VCaP (cell line): ENCODE measurements around the gene TRMT61A.

Source experiments
- H3K27ac ChIP-seq: fragments of 450-650 bp; 2 replicates; pipeline ENCODE4 v1.5.1; 2017
- TF ChIP-seq, protein P1 (sequence below): fragments of 450-650 bp; conservative IDR thresholded peaks from 2 replicates; pipeline ENCODE4 v1.5.1; 2017; ENCODE audit warnings: mild to moderate bottlenecking, moderate library complexity

TRMT61A gene

DNA sequence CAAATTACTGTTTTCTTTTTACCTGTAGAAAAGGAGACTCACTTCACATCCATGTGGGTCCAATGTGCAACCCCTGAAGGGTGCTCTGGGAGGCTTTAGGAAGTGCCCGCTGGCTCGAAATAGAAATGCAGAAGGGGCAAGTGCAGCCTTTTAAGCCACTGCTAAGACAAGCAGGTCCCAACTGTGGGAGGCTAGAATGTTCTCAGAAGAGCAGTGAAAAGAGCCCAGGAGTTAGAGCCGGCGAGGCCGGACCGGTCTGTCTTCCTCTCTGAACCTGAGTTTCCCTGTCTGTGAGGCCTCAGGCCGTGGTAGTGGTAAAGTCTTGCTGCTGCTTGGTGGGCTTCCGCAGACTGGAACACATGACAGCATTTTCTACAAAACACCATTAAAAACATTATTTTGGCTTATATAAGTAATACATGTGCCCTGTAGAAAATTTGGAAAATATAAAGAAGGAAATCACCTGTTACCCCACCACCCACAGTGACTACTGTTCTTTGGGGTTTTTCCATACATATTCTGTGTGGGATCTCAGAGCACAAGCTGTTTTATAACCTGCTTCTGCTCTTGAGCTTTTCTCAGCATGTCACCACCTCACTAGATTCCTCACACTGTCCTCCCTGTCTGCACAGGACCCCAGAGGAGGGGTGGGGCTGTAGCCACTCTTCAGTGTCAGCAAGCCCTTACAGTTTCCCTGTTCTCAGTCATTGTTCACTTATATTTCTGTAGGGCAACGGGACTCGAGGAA is 12.4 kb upstream of the TRMT61A start:
- H3K27ac ChIP-seq = peak overlapping the region; percentile 98; the same call in 1 of the 2 replicates
- TF ChIP-seq, protein P1, sequence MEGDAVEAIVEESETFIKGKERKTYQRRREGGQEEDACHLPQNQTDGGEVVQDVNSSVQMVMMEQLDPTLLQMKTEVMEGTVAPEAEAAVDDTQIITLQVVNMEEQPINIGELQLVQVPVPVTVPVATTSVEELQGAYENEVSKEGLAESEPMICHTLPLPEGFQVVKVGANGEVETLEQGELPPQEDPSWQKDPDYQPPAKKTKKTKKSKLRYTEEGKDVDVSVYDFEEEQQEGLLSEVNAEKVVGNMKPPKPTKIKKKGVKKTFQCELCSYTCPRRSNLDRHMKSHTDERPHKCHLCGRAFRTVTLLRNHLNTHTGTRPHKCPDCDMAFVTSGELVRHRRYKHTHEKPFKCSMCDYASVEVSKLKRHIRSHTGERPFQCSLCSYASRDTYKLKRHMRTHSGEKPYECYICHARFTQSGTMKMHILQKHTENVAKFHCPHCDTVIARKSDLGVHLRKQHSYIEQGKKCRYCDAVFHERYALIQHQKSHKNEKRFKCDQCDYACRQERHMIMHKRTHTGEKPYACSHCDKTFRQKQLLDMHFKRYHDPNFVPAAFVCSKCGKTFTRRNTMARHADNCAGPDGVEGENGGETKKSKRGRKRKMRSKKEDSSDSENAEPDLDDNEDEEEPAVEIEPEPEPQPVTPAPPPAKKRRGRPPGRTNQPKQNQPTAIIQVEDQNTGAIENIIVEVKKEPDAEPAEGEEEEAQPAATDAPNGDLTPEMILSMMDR = no peak

DNA sequence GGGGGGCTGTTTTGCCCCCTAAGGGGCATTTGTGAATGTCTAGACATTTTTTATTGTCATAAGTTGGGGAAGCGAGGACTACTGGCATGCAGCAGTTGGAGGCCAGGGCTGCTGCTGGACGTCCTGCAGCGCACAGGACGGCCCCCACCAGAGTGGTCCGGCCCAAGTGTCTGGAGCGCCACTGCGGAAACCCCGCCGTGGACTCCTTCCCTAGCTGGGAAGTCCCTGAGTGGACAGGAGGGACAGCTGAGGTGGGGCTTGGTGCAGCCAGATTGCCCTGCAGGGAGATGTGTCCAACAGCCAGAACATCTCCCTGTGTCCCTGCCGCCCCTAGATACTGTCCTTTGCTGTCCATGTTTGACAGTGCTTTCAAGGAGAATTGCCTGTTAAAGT is 11.8 kb upstream of the TRMT61A start:
- TF ChIP-seq, protein P1 = no peak
- H3K27ac ChIP-seq = peak overlapping the region; percentile 98; the same call in 1 of the 2 replicates

DNA sequence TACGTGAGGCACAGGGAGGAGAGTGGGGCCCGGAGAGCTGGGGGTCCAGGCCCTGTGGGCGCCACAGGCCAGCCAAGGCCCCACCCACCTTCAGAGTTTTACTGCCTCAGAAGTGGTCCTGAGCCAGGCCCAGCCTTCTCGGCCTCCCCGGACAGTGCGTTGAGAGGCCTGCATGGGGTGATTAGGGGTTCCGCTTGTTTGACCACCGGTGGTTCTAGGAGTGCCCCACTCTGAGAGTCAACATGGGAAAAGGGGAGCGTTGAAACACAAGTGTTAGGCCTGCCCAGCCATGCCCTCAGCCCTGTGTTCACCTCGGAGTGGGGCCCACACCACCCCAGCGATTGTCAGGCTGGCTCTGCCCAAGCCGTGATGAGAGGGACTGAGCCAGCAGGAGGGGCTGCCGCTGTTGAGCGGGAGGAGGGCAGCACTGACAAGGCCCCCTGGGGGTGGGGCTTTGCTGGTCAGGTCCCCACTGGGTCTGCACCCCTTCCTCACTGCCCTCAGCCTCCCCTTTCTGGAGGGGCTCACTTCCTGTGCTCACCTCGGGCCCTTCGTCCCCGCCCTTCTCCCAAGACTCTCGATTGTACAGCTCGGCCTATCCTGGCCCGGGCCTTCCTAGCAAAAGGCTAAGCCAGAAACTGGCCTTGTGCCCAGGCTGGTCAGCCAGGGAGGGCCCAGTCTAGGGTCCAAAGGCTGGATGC is 11.1 kb upstream of the TRMT61A start:
- peak overlapping the region; percentile 98 for H3K27ac ChIP-seq
- TF ChIP-seq, protein P1 = no peak

DNA sequence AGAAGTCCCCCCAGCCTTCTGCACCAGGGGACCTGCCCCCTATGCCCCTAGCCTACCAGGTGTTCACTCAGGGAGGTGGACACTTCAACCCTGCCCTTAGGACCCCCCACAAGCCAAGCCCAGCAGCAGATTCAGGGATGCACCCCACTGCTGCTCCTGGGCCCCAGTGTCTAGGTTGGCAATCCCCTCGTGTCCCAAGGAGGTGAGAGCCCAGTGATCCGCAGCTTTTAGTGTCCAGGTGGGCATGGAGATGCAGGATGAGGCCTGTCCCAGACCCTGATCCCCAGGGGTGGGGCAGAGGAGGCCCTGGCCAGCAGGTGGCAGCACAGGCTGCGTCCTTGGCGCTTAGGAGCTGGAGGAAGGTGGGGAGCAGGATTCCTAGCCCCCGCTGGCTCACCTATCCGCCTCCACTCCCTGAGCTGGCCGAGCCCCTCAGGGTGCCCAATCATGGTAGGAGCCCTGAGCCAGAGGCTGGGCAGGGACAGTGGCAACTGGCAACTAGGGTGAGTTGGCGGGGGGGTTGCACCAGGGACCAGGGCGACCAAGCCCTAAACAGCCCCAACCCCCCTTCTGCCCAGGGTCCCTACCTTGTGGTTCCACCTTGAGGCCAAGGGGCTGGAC is 10.5 kb upstream of the TRMT61A start:
- H3K27ac ChIP-seq = peak overlapping the region; percentile 98
- TF ChIP-seq, protein P1 = peak; percentile 93

- H3K27ac ChIP-seq = peak overlapping the region; percentile 98
- TF ChIP-seq, protein P1 = no peak
These were observed 9.8 kb upstream of the TRMT61A start for GRCh38 chr14:103519043-103519836.

DNA sequence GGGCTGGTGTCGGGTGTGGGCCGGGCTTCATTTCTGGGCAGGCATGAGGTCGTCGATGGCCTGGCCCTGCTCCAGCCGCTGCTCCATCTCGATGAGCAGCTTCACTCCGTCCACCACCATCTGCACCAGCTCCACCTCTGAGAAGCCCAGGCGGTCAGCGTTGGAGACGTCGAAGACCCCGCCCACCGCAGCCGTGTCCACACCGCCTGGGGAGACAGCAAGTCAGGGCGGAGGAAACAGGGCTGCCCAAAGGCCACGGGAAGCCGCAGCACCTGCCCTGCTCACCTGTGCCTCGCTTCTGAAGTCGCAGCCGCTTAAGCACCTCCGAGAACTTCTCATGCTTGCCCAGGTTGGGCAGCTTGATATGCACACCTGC is 9.2 kb upstream of the TRMT61A start:
- TF ChIP-seq, protein P1 = no peak
- peak overlapping the region; percentile 98 for H3K27ac ChIP-seq
